Small intestine (tissue), 7 donors: ENCODE data around the gene LYL1. TPM values are rescaled to one million over a fixed set of nuclear protein-coding genes. Genes with fewer than 3 reads are reported as not detected.

Experiments used
- DNase-seq, 2 donors: peaks; one replicate each; pipeline versions ENCODE4 v3.0.0 to v3.0.0-alpha.2; 2013
- FAIRE-seq: peaks from 2 replicates; lab custom pipeline; 2012; peaks lifted over from hg19 to GRCh38; lab: Jason Lieb, UNC
- H3K27ac ChIP-seq, 3 donors: one replicate each; pipeline ENCODE4 v1.5.1; 2013; ENCODE audit warnings: low read length in 2 of 3, mild to moderate bottlenecking in 2 of 3, control low read depth in 1 of 3, inconsistent platforms in 1 of 3, low read depth in 1 of 3, moderate library complexity in 1 of 3
- H3K27me3 ChIP-seq, 3 donors: one replicate each; pipeline ENCODE4 v1.6.1; 2013; ENCODE audit warnings: low read length in 3 of 3, inconsistent platforms in 1 of 3; ENCODE audit not compliant: control insufficient read depth in 3 of 3, insufficient read depth in 3 of 3
- H3K36me3 ChIP-seq, 3 donors: one replicate each; pipeline ENCODE4 v1.6.1; 2013; ENCODE audit warnings: low read length in 3 of 3, inconsistent platforms in 1 of 3, low read depth in 1 of 3, mild to moderate bottlenecking in 1 of 3, moderate library complexity in 1 of 3; ENCODE audit not compliant: control insufficient read depth in 3 of 3, insufficient read depth in 2 of 3
- H3K4me1 ChIP-seq, 3 donors: one replicate each; pipeline ENCODE4 v1.6.1; 2013; ENCODE audit warnings: low read length in 2 of 3, inconsistent platforms in 1 of 3, low read depth in 1 of 3, mild to moderate bottlenecking in 1 of 3, moderate library complexity in 1 of 3; ENCODE audit not compliant: control insufficient read depth in 3 of 3, insufficient read depth in 2 of 3
- H3K4me3 ChIP-seq, 3 donors: one replicate each; pipeline ENCODE4 v1.5.1; 2013; ENCODE audit warnings: low read length in 3 of 3, control low read depth in 1 of 3, inconsistent platforms in 1 of 3, low read depth in 1 of 3, mild to moderate bottlenecking in 1 of 3, moderate library complexity in 1 of 3
- H3K9me3 ChIP-seq, 2 donors: one replicate each; pipeline ENCODE4 v1.6.1; 2013; ENCODE audit warnings: low read depth in 1 of 2, low read length in 1 of 2; ENCODE audit not compliant: control insufficient read depth in 2 of 2, insufficient read depth in 1 of 2
- WGBS, 3 donors: extraction: QIAGEN DNeasy Blood & Tissue Kit; methylation state at CpG; one replicate each; pipeline ENCODE4 v1.1.7; 2013; 5-methylcytosine and 5-hydroxymethylcytosine counted together
- polyA plus RNA-seq, 4 donors: library from polyadenylated mRNA; stranded (reverse) in 3 of 4; unstranded in 1 of 4; fragments of 200-250 nt in 3 of 4; fragments of 120-200 nt in 1 of 4; gene quantifications; one replicate each; pipeline versions ENCODE4 v1.2.1 to v1.2.3, GENCODE V29; 2013
- donor health status: healthy with polysubstance abuse.
- donor health status: control.
- donor health status: control.
- donor health status: Bipolar disorder and iron deficiency.
- donor health status: healthy.

LYL1 gene
- polyA plus RNA-seq, 4 donors = 0.67 to 8.9 (median 2.8) TPM

DNA sequence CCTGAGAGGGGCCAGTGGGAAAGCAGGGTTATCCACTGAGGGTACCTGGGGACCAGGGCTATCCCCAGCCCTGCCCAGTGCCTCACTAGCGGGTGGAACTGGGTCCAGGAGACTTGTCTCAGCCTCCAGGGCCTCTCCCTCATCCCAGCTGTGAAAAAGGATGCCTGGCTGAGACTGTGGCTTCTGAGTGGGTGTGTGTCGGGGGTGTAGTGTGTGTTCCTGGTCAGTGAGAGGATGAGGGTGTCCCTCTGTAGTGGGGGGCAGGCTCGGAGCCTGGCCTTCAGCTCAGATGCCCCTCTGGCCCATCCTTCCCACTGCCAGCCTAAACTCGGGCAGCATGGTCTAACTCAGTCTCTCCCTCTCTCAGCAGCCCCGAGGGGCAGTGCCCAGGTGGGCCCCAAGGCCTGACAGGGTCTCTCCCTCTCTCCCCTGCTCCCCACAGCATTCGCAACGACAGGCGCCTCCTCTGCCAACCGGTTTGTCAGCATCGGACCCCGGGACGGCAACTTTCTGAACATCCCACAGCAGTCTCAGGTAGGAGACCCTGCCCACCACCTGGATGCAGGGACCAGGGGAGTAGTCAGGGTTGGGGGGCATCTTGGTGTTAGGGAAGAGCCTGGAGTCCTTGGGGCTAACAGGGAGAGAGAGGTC lies 12.7 kb downstream of the LYL1 start:
- H3K9me3 ChIP-seq = no peaks in the 10 kb centered on the region
- H3K36me3 ChIP-seq = peaks cover 0 to 25% (median 0%) of the 10 kb centered on the region in 3 donors
- DNase-seq (no peak), FAIRE-seq (no peak)
- no peak overlapping the region for H3K4me3 ChIP-seq
- H3K4me1 ChIP-seq = peaks cover 0 to 28% (median 0%) of the 10 kb centered on the region in 3 donors
- peaks cover 0 to 54% (median 0%) of the 10 kb centered on the region in 3 donors for H3K27me3 ChIP-seq
- H3K27ac ChIP-seq = no peak overlapping the region
- WGBS, 3 donors = 81 to 94% (median 87%) methylated on average over 12 of the region's 12 CpGs

DNA sequence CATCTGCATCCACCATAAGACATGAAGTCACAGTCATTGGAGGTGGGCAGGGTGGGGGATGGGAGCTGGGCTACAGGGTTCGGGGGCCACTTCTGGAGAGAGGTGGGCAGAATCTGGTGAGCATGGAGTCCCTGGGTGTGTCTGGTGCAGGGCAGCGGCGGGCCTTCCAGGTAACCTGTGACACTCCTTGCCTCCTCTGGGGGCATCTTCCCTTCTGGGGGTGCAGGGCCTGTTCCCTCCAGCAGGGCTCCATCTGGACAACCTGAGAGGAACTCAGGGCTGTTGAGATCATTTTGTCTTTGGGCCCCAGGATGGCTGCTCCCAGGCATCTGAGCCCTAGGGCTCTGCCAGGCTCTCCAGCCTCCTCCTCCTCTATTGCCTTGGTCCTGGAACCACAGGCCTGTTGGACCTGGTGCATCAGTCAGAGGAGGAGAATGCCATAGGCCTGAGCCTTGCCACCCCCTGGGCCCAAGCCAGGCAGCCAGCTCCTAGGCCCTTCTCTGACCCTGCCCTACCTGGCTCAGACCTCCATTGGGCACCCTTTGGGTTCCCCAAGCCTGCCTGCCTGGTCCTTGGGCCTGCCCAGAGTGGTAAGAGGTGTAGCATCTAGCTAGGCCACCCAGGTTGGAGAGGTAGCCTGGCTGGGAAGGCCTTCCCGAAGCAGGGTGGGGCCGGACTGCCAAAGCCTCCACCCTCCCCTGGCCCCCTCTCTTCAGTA lies 13.4 kb downstream of the LYL1 start:
- peaks cover 0 to 22% (median 0%) of the 10 kb centered on the region in 3 donors for H3K4me1 ChIP-seq
- no peak overlapping the region for H3K27ac ChIP-seq
- peaks cover 0 to 48% (median 0%) of the 10 kb centered on the region in 3 donors for H3K27me3 ChIP-seq
- WGBS, 3 donors = 87 to 94% (median 91%) methylated on average over 5 of the region's 5 CpGs
- DNase-seq (no peak), FAIRE-seq (no peak)
- peaks cover 0 to 21% (median 0%) of the 10 kb centered on the region in 3 donors for H3K36me3 ChIP-seq
- H3K9me3 ChIP-seq = no peaks in the 10 kb centered on the region
- H3K4me3 ChIP-seq = no peak overlapping the region

DNA sequence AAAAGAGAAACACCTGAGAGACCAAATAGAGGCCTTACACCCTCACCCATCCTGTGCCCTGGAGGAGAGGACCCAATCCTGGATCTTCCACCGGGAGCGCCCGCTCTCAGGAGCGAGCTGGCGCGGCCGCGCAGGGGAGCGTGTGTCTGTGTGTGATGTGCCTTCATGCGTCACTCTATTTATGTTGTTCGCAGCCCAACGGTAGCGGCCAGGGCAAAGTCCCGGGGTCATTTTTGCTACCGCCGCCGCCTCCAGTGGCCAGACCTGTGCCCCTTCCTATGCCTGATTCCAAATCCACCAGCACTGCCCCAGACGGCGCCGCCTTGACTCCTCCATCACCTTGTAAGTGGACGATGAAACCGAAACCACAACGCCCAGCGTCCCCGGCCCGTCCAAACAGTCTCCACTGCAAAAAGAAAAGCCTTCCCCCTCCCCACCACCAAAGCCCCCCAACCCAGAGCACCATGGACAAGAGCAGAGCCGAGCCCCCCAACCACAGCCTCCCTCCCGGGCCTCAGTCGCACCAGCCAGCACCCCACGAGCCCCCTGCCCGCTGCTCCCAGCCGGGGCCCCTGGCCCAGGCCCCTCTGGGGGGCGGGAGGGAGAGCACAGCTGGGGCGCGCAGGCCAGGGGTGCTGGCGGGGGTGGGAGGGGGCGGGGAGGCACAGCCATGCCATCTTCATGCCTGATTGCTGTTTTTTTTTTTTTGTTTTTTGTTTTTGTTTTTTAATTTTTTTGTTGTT lies 14.7 kb downstream of the LYL1 start:
- Histone ChIP-seq H3K9me3 (no peaks in the 10 kb centered on the region), H3K36me3 (peaks cover 0 to 28% (median 0%) of the 10 kb centered on the region in 3 donors), H3K4me1 (peaks cover 0 to 17% (median 0%) of the 10 kb centered on the region in 3 donors), H3K27ac (no peak overlapping the region), H3K27me3 (peaks cover 0 to 43% (median 0%) of the 10 kb centered on the region in 3 donors), H3K4me3 (peak overlapping the region in 1 of 3 donors; percentile 25)
- 78 to 92% (median 92%) methylated on average over 37 of the region's 37 CpGs for WGBS, 3 donors
- DNase-seq (no peak), FAIRE-seq (no peak)

DNA sequence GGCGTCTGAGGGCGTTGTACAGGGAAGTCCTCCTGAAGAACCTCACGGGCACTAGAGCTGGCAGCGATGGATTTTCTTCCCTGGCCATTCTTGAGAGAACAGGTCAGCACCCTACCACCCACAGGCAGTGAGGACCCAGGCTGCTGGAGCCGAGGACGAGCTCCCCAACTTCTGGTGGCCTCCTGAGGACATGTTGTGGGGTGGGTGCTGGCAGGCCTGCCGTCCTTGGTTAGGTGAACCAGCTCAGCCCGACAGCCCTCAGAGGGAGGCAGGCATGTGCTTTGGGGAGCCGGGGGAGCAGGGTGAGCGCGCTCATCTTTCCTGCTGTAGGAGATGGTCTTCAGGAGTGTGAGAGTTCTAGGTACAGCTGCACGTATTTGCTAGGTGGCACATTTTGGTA lies 15.4 kb downstream of the LYL1 start:
- H3K4me3 ChIP-seq = no peak overlapping the region

DNA sequence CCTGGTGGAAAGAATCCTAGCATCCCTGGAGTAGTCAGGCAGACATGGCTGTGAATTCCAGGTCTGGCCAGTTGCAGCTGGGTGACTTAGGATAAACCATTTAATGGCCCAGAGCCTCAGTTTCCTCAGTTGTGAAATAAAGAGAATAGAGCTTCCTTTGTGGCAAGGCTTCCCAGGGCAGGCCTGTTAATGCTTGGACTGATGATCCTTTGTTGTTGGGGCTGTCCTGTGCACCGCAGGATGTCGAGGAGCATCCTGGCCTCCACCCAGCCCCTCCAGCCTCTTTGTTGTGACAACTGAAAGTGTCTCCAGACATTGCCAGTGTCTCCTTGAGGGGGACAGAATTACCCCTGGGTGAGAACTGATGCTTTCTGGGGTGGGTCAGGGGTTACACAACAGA lies 16.3 kb downstream of the LYL1 start:
- H3K9me3 ChIP-seq = no peaks in the 10 kb centered on the region
- H3K4me1 ChIP-seq = peaks cover 0 to 11% (median 0%) of the 10 kb centered on the region in 3 donors
- no peak overlapping the region for H3K27ac ChIP-seq
- FAIRE-seq (no peak), DNase-seq (no peak)
- peaks cover 0 to 28% (median 0%) of the 10 kb centered on the region in 3 donors for H3K27me3 ChIP-seq
- H3K36me3 ChIP-seq = peaks cover 0 to 34% (median 0%) of the 10 kb centered on the region in 3 donors
- H3K4me3 ChIP-seq = no peak overlapping the region
- WGBS, 3 donors = 68 to 86% (median 81%) methylated on average over 2 of the region's 2 CpGs

More for the DNA sequence above, 15.4 kb downstream of the LYL1 start:
- Histone ChIP-seq H3K27me3 (peaks cover 0 to 37% (median 0%) of the 10 kb centered on the region in 3 donors), H3K4me1 (peaks cover 0 to 20% (median 0%) of the 10 kb centered on the region in 3 donors), H3K9me3 (no peaks in the 10 kb centered on the region), H3K27ac (no peak overlapping the region), H3K36me3 (peaks cover 0 to 28% (median 0%) of the 10 kb centered on the region in 3 donors)
- 85 to 91% (median 86%) methylated on average over 12 of the region's 12 CpGs for WGBS, 3 donors
- FAIRE-seq = no peak
- no peak for DNase-seq

DNA sequence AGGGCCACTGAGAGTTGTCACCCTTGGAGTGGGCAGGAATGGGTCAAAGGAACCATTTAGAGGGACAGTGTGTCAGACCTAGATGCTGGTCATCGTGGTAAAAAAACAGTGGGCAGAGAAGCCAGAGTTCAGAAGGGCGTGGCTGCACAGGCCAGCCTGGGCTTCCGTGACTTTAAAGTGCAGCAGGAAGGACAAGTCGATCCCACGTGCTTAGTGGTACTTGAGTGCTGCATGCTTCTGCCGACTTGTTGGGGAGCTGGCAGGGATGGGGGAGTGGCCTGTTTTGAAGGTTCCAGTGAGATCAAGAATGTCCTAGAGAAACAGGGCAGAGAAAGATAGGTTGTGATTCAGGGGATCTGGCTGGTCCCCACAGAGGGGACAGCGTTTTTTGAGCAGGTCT lies 17.0 kb downstream of the LYL1 start:
- no peak for FAIRE-seq
- no peak for DNase-seq
- H3K27me3 ChIP-seq = peaks cover 0 to 28% (median 0%) of the 10 kb centered on the region in 3 donors
- H3K27ac ChIP-seq = no peak overlapping the region
- WGBS, 3 donors = 35 to 41% (median 38%) methylated on average over 7 of the region's 7 CpGs
- peaks cover 0 to 7% (median 0%) of the 10 kb centered on the region in 3 donors for H3K4me1 ChIP-seq
- no peak overlapping the region for H3K4me3 ChIP-seq
- peaks cover 0 to 34% (median 0%) of the 10 kb centered on the region in 3 donors for H3K36me3 ChIP-seq
- no peaks in the 10 kb centered on the region for H3K9me3 ChIP-seq

DNA sequence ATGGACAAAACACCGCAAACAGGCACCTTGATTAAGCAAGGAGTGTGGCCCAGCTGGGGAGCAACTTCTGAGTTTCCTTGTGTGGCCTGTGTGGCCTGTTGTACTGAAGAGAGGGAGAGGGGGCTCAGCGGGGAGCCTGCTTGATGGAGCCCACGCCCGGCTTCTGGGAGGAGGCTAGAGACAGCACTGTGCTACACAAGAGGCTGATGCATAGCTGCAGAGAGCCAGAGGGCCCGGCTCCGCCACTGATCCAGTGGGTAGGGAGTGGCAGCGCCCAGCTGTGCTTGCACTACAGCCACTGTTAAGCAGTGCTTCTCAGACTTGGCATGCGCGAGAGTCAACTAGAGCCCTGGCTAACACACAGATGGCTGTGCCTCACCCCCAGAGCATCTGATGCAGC lies 19.0 kb downstream of the LYL1 start:
- Histone ChIP-seq H3K9me3 (no peaks in the 10 kb centered on the region), H3K27me3 (peaks cover 0 to 28% (median 0%) of the 10 kb centered on the region in 3 donors), H3K4me1 (peaks cover 5 to 19% (median 9%) of the 10 kb centered on the region in 3 donors), H3K27ac (no peak overlapping the region), H3K4me3 (no peak overlapping the region), H3K36me3 (peaks cover 0 to 29% (median 0%) of the 10 kb centered on the region in 3 donors)
- 83 to 97% (median 88%) methylated on average over 9 of the region's 9 CpGs for WGBS, 3 donors
- FAIRE-seq (no peak), DNase-seq (no peak)

DNA sequence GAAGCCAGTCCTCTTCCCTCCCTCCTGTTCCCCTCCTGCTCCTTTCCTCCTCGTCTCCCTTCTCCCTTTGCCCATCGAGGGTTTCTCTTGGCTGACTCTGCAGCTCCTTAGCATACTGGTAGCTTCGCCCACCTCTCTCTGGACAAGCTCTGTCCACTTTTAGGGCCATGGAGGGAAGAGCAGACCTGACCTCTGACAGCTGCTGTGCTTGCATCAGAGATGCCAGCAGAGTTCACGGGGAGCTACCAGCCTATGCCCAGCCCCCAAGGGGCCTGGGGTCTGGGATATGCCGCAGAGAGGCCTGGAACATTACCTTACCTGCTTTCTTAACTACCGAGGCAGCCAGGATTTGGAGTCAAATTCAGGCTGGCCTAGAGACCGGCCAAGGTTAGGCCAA lies 19.7 kb downstream of the LYL1 start:
- 73 to 88% (median 73%) methylated on average over 7 of the region's 7 CpGs for WGBS, 3 donors
- H3K4me3 ChIP-seq = no peak overlapping the region
- peaks cover 0 to 32% (median 0%) of the 10 kb centered on the region in 3 donors for H3K36me3 ChIP-seq
- H3K27me3 ChIP-seq = peaks cover 0 to 28% (median 0%) of the 10 kb centered on the region in 3 donors
- peaks cover 7 to 26% (median 9%) of the 10 kb centered on the region in 3 donors for H3K4me1 ChIP-seq
- FAIRE-seq = no peak
- DNase-seq = no peak
- no peaks in the 10 kb centered on the region for H3K9me3 ChIP-seq
- no peak overlapping the region for H3K27ac ChIP-seq
